ENCODE measurements around the gene ACTN4. TPM values are rescaled to one million over a fixed set of nuclear protein-coding genes. Genes with fewer than 3 reads are reported as not detected.

ACTN4 gene
- total RNA-seq, 1 donor from 2014 or later = 127 TPM

GRCh38 chr19:38676023-38676877 is 28.8 kb downstream of the ACTN4 start:
- H2AFZ ChIP-seq (replicated peaks) = no peak overlapping the region
- H3K9ac ChIP-seq = no peak overlapping the region
- TF ChIP-seq EZH2phosphoT487 (IDR thresholded peaks at IDR 0.05) (no peak), EZH2 (IDR thresholded peaks at IDR 0.05) (no peak)
- H3K4me2 ChIP-seq = no peak overlapping the region
- peaks cover 19% of the 10 kb centered on the region for H3K36me3 Mint-ChIP-seq
- peaks cover 79% of the 10 kb centered on the region for H4K20me1 ChIP-seq (ENCODE audit: low read depth)
- H3K4me1 Mint-ChIP-seq = peaks cover 9% of the 10 kb centered on the region
- no peaks in the 10 kb centered on the region for H3K27me3 ChIP-seq
- peaks cover 2% of the 10 kb centered on the region for H3K27me3 Mint-ChIP-seq (ENCODE audit: insufficient read depth, low read depth)
- no peaks in the 10 kb centered on the region for H3K9me3 ChIP-seq (ENCODE audit: low read depth)
- no peaks in the 10 kb centered on the region for H3K4me1 ChIP-seq
- no peaks in the 10 kb centered on the region for H3K9me3 Mint-ChIP-seq
- no peaks in the 10 kb centered on the region for H3K36me3 ChIP-seq
- no peak overlapping the region for H3K4me3 Mint-ChIP-seq
- H3F3A ChIP-seq (ENCODE audit: low read depth) = peaks cover 9% of the 10 kb centered on the region
- H3K79me2 ChIP-seq (ENCODE audit: low read depth) = peaks cover 87% of the 10 kb centered on the region
- peak overlapping the region; percentile 43 for H3K27ac Mint-ChIP-seq
- H3K27ac ChIP-seq = no peak overlapping the region
- no peak for DNase-seq (ENCODE audit: low spot score)
- no peak overlapping the region for H3K4me3 ChIP-seq

- Histone ChIP-seq H3K36me3 (no peaks in the 10 kb centered on the region), H3K9me3 (ENCODE audit: low read depth) (no peaks in the 10 kb centered on the region), H3K4me2 (no peak overlapping the region), H3F3A (ENCODE audit: low read depth) (peaks cover 7% of the 10 kb centered on the region), H4K20me1 (ENCODE audit: low read depth) (peaks cover 72% of the 10 kb centered on the region), H3K27ac (no peak overlapping the region), H3K4me1 (no peaks in the 10 kb centered on the region), H3K4me3 (no peak overlapping the region), H2AFZ (replicated peaks) (no peak overlapping the region), H3K9ac (no peak overlapping the region), H3K27me3 (no peaks in the 10 kb centered on the region), H3K79me2 (ENCODE audit: low read depth) (peaks cover 87% of the 10 kb centered on the region)
- H3K27me3 Mint-ChIP-seq (ENCODE audit: insufficient read depth, low read depth) = peaks cover 2% of the 10 kb centered on the region
- no peak for DNase-seq (ENCODE audit: low spot score)
- TF ChIP-seq CTCF (IDR thresholded peaks at IDR 0.05) (no peak), EZH2phosphoT487 (IDR thresholded peaks at IDR 0.05) (no peak), EZH2 (IDR thresholded peaks at IDR 0.05) (no peak)
- no peak overlapping the region for H3K4me3 Mint-ChIP-seq
- peaks cover 2% of the 10 kb centered on the region for H3K9me3 Mint-ChIP-seq
- no peak overlapping the region for H3K27ac Mint-ChIP-seq
- H3K36me3 Mint-ChIP-seq = peaks cover 24% of the 10 kb centered on the region
- H3K4me1 Mint-ChIP-seq = peaks cover 4% of the 10 kb centered on the region
Measured at GRCh38 chr19:38676878-38677646, 29.6 kb downstream of the ACTN4 start.

GRCh38 chr19:38678217-38678890 is 30.9 kb downstream of the ACTN4 start:
- no peaks in the 10 kb centered on the region for H3K27me3 ChIP-seq
- Mint-ChIP-seq H3K9me3 (peaks cover 2% of the 10 kb centered on the region), H3K36me3 (peaks cover 33% of the 10 kb centered on the region), H3K4me1 (peaks cover 14% of the 10 kb centered on the region), H3K27me3 (ENCODE audit: insufficient read depth, low read depth) (peaks cover 2% of the 10 kb centered on the region), H3K4me3 (peak overlapping the region; percentile 46), H3K27ac (peak overlapping the region; percentile 87)
- peaks cover 16% of the 10 kb centered on the region for H3F3A ChIP-seq (ENCODE audit: low read depth)
- H2AFZ ChIP-seq (replicated peaks) = no peak overlapping the region
- H3K4me2 ChIP-seq = no peak overlapping the region
- TF ChIP-seq EZH2phosphoT487 (IDR thresholded peaks at IDR 0.05) (no peak), EZH2 (IDR thresholded peaks at IDR 0.05) (no peak), CTCF (IDR thresholded peaks at IDR 0.05) (no peak)
- H3K9me3 ChIP-seq (ENCODE audit: low read depth) = no peaks in the 10 kb centered on the region
- H3K27ac ChIP-seq = no peak overlapping the region
- no peak overlapping the region for H3K9ac ChIP-seq
- H3K79me2 ChIP-seq (ENCODE audit: low read depth) = peaks cover 88% of the 10 kb centered on the region
- peaks cover 74% of the 10 kb centered on the region for H4K20me1 ChIP-seq (ENCODE audit: low read depth)
- peaks cover 2% of the 10 kb centered on the region for H3K4me1 ChIP-seq
- H3K36me3 ChIP-seq = no peaks in the 10 kb centered on the region
- no peak for DNase-seq (ENCODE audit: low spot score)
- no peak overlapping the region for H3K4me3 ChIP-seq

Measured in neural progenitor cell (in vitro differentiated cells).